Hippocampal formation (tissue), 2 donors: ENCODE data around the gene NKX3-2.

ENCODE experiments used
- DNase-seq, 2 donors: peaks; one replicate each; lab custom pipeline; 2025; lab: John Stamatoyannopoulos, UW

The NKX3-2 gene

GRCh38 chr4:13504374-13504773 lies 39.9 kb downstream of the NKX3-2 start:
- no peak for DNase-seq

- no peak for DNase-seq
Measured at GRCh38 chr4:13498469-13498868, 45.8 kb downstream of the NKX3-2 start.

GRCh38 chr4:13496605-13497004 lies 47.7 kb downstream of the NKX3-2 start:
- no peak for DNase-seq

- no peak for DNase-seq
Measured at GRCh38 chr4:13495753-13496152, 48.6 kb downstream of the NKX3-2 start.

GRCh38 chr4:13493793-13494192 lies 50.5 kb downstream of the NKX3-2 start:
- no peak for DNase-seq

- no peak for DNase-seq
Measured at GRCh38 chr4:13492747-13493146, 51.6 kb downstream of the NKX3-2 start.
